Measurements from ENCODE around the gene HSF5. TPM values are rescaled to one million over a fixed set of nuclear protein-coding genes. Genes with fewer than 3 reads are reported as not detected.
A peak's percentile ranks its signal among the peaks of the same experiment; 100 is the strongest.
"Not testable (repeated sequence)": the region's sequence is repeated elsewhere in the genome, so short reads cannot be mapped to it uniquely, and the experiment has no call there.

HSF5 gene
- total RNA-seq, 4 donors from 2014 or later = not detected

DNA sequence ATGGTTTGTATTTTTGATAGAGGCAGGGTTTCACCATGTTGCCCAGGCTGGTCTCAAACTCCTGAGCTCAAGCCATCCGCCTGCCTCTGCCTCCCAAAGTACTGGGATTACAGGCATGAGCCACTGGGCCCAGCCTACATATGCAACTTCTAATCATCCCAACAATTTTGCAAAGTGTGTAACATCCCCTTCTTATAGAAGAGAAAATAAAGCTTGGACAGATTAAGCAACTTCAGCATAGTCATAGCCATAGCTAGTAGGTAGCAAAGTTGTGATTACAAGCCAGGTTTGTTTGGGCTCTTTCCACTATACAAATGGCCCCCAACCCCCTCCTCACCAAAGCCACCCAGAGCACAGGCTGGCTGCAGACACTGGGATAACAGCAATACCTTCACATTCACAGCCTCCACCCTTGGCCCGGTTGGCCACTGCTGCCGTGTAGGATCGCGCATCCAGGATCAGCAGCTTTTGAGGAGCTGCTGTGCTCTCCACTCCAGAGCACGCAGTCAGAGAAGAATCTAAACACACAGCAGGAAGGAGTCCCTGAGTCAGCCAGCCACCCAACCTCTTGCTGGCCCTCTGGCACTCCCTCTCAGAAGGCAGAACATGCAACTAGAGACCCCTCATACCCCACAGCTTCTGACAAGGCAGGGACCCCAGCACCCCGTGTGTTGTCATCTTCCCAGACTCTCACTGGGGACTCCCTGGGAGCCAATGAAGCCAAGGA is 18.3 kb upstream of the HSF5 start:
- Histone ChIP-seq H3K4me1 (peaks cover 2% of the 10 kb centered on the region), H3K27ac (no peak overlapping the region), H3K9me3 (no peaks in the 10 kb centered on the region), H3K36me3 (peaks cover 94% of the 10 kb centered on the region), H3K27me3 (no peaks in the 10 kb centered on the region), H3K4me3 (no peak overlapping the region)
- TF ChIP-seq POLR2A (IDR thresholded peaks at IDR 0.05) = no peak
- TF ChIP-seq POLR2AphosphoS5 (IDR thresholded peaks at IDR 0.05) = no peak
- no peak for TF ChIP-seq EP300 (IDR thresholded peaks at IDR 0.05)
- TF ChIP-seq, protein P1, sequence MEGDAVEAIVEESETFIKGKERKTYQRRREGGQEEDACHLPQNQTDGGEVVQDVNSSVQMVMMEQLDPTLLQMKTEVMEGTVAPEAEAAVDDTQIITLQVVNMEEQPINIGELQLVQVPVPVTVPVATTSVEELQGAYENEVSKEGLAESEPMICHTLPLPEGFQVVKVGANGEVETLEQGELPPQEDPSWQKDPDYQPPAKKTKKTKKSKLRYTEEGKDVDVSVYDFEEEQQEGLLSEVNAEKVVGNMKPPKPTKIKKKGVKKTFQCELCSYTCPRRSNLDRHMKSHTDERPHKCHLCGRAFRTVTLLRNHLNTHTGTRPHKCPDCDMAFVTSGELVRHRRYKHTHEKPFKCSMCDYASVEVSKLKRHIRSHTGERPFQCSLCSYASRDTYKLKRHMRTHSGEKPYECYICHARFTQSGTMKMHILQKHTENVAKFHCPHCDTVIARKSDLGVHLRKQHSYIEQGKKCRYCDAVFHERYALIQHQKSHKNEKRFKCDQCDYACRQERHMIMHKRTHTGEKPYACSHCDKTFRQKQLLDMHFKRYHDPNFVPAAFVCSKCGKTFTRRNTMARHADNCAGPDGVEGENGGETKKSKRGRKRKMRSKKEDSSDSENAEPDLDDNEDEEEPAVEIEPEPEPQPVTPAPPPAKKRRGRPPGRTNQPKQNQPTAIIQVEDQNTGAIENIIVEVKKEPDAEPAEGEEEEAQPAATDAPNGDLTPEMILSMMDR (IDR thresholded peaks at IDR 0.05) = no peak
- WGBS = 97% methylated on average over 3 of the region's 7 CpGs
- no peak for DNase-seq (ENCODE audit: low spot score in 2 of 2)

DNA sequence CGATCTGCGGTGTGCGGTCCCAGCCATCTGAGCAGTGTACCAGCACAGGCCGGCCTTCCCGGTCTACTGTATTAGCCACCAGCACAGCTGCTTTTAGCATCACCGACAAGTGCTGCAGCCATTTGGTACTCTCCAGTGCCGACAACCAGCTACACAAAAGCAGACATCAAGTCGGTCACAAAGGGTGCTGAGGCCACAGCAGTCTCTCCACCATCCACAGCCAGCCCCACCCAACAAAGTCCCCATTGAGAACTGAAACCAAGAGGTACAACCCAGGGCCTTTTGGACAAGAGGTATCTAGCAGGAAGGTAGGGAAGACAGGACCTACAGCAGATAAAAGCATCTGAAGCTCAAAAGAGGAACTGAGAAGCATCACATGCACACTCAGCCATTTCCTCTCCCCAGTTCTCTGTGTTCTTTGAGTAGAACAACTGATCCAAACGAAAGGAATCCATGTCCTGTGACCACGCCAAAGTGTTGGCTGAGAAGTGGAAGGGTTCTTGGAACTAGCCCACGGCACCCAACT is 16.7 kb upstream of the HSF5 start:
- TF ChIP-seq, protein P1 (IDR thresholded peaks at IDR 0.05) = no peak
- TF ChIP-seq POLR2AphosphoS5 (IDR thresholded peaks at IDR 0.05) = no peak
- no peak for TF ChIP-seq POLR2A (IDR thresholded peaks at IDR 0.05)
- TF ChIP-seq EP300 (IDR thresholded peaks at IDR 0.05) = no peak
- H3K36me3 ChIP-seq = peaks cover 93% of the 10 kb centered on the region
- DNase-seq (ENCODE audit: low spot score in 2 of 2) = peak in 1 of 2 donors; percentile 63
- 81% methylated on average over 11 of the region's 11 CpGs for WGBS
- no peak overlapping the region for H3K27ac ChIP-seq
- H3K9me3 ChIP-seq = no peaks in the 10 kb centered on the region
- no peak overlapping the region for H3K4me3 ChIP-seq
- peaks cover 2% of the 10 kb centered on the region for H3K4me1 ChIP-seq
- H3K27me3 ChIP-seq = no peaks in the 10 kb centered on the region

DNA sequence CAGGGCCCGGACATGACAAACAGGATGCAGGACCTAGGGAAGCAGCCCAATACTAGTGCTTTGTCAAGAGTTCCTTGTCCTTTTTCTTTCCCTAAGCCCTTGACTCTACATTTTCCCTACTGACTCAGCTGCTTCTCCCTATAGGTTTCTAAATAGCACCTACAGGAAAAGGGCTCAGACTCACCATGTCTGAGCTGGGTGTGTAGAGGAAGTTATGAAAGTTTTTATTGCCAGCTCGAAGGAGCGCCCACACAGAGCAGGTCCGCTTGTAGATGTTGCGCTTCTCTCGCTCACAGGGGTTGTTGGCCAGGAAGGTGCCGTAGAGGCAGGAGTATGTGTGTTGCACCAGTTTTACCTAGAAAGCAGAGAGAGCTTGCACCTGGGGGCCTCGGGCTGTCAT is 15.7 kb upstream of the HSF5 start:
- Histone ChIP-seq H3K27ac (no peak overlapping the region), H3K4me1 (peaks cover 2% of the 10 kb centered on the region), H3K27me3 (no peaks in the 10 kb centered on the region), H3K36me3 (peaks cover 91% of the 10 kb centered on the region), H3K9me3 (no peaks in the 10 kb centered on the region), H3K4me3 (no peak overlapping the region)
- 92% methylated on average over 8 of the region's 8 CpGs for WGBS
- TF ChIP-seq EP300 (IDR thresholded peaks at IDR 0.05) (no peak), POLR2AphosphoS5 (IDR thresholded peaks at IDR 0.05) (no peak), POLR2A (IDR thresholded peaks at IDR 0.05) (no peak)
- TF ChIP-seq, protein P1 (IDR thresholded peaks at IDR 0.05) = no peak
- peak in 1 of 2 donors; percentile 34 for DNase-seq (ENCODE audit: low spot score in 2 of 2)

DNA sequence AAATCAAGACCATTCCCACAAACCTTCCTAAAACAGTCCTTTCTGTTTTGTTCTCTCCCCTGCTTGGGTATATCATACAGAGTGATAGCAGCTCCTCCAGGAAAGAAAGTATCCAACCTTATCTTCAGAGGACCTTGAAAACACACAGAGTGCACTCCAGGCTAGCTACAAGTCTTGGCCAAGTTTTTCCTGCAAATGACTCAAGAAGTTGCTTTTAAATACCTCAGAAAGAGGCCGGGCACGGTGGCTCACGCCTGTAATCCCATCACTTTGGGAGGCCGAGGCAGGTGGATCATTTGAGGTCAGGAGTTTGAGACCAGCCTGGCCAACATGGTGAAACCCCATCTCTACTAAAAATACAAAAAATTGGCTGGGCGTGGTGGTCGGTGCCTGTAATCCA is 14.9 kb upstream of the HSF5 start:
- WGBS = 95% methylated on average over 6 of the region's 6 CpGs
- H3K27me3 ChIP-seq, H3K4me3 ChIP-seq, H3K4me1 ChIP-seq, H3K9me3 ChIP-seq, H3K27ac ChIP-seq: not testable (repeated sequence)
- peaks cover 87% of the 10 kb centered on the region for H3K36me3 ChIP-seq
- DNase-seq (ENCODE audit: low spot score in 2 of 2) = peak in 1 of 2 donors; percentile 35

DNA sequence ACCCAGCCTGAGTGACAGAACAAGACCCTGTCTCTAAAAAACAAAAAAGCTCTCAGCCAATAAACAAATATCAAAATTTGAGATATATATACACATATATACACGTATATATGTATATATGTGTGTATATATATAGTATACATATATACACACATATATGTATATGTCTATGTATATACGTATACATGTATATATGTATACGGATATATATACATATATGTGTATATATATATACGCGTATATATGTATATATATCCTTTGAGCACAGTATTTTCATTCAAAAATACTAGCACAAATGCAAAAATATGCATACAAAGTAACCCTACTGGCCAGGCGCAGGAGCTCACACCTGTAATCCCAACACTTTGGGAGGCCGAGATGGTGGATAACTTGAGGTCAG is 13.2 kb upstream of the HSF5 start:
- Histone ChIP-seq H3K36me3 (peaks cover 88% of the 10 kb centered on the region), H3K4me1 (peaks cover 2% of the 10 kb centered on the region), H3K27me3 (no peaks in the 10 kb centered on the region), H3K27ac (no peak overlapping the region), H3K4me3 (no peak overlapping the region), H3K9me3 (no peaks in the 10 kb centered on the region)
- no peak for DNase-seq (ENCODE audit: low spot score in 2 of 2)
- TF ChIP-seq POLR2A (IDR thresholded peaks at IDR 0.05) (no peak), POLR2AphosphoS5 (IDR thresholded peaks at IDR 0.05) (no peak), EP300 (IDR thresholded peaks at IDR 0.05) (no peak)
- TF ChIP-seq, protein P1 (IDR thresholded peaks at IDR 0.05) = no peak
- WGBS = 96% methylated on average over 7 of the region's 7 CpGs

Data from suprapubic skin (tissue), 4 donors.